Measurements from ENCODE around the gene CEND1.

CEND1 gene

DNA sequence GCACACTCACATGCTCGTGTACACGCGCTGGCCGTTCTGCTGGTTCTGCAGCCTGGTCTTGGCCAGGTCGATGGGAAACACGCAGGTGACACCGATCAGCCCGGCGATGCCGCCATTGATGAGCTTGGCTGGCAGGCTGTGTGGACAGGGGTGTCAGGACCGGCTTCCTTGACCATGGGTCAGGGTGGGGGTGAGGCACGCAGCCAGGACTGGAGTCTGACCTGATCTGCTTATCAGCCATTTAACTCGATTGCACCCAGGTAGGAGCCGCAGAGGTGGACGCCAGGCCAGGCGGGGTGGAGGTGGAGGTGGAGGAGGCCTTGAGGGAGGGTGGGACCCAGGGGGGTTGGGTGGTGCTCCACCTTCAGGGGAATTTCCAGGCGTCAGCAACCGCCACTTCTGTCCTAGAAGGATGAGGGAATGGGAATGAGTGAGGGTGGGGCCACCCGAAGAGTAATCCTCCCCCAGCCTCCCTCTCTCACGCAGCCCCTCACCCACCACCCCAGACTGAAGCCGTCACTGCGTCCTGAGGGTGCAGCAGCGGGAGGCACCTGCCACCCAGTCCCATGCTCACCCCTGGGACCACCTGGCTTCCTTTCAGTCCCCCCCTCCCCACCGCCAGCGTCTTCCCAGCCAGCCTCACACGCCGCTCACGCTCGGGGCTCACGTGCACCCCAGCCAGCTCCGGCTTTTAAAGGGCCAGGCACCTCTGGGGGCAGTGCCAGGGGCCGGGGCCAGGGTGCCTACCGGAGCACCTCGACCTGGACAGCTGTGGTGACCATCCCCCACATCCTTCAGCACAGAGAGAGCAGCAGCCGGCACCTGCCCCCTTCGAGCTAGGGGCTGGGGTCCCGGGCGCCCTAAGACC, 5.1 kb upstream of the CEND1 start:
- no peak for DNase-seq

DNA sequence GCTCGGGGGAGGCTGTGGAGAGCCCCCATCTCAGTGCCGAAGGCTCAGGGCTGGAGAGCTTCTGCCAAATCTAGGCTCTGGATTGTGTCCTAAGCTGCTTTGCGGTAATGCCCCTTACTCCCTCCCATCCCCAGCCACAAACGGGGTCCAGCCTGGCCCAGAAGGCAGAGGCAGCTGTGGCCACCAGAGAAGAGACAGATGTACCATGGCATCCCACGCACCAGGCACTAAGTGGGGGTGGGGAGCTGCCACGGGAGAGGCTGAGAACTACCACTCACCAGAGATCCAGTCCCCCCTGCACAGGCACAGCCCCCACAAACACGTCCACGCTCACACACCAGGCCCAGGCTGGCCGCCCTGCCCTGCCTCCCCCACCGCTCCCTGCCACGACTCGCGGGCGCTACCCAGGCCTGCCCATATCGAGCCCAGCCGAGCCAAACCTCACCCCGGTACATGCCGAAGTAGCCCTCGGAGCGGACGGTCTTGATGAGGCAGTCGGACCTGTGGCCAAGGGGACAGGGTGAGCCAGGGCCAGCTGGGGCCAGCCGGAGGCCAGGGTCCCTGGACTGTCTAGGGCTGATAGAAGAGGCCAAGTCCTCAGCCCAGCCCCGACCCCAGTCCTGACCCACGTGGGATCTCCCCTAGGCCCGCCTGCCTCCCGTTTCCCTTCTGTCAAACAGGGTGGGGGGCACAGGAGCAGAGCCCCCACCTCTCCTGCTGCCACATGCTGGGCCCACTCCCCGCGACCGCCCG, 4.3 kb upstream of the CEND1 start:
- DNase-seq, result no peak

- no peak for DNase-seq
These were observed 3.7 kb upstream of the CEND1 start for GRCh38 chr11:793556-793955.

- DNase-seq, result no peak
These were observed 3.0 kb upstream of the CEND1 start for GRCh38 chr11:792873-793272.

DNA sequence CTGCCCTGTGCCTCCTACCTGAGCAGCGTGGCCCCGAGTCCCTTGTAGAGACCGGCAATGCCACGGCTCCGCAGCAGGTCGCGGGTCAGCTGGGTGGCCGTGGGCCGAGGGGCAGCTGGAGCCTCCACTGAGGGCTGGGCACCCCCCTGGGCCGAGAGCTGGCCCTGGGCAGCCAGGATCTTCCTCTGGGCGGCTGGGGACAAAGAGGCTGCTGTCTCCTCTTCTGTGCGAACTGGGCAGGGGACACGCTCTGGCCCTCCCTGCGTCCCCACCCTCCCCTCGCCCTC, 2.6 kb upstream of the CEND1 start:
- no peak for DNase-seq

GRCh38 chr11:791658-792534, 2.0 kb upstream of the CEND1 start:
- no peak for DNase-seq

DNA sequence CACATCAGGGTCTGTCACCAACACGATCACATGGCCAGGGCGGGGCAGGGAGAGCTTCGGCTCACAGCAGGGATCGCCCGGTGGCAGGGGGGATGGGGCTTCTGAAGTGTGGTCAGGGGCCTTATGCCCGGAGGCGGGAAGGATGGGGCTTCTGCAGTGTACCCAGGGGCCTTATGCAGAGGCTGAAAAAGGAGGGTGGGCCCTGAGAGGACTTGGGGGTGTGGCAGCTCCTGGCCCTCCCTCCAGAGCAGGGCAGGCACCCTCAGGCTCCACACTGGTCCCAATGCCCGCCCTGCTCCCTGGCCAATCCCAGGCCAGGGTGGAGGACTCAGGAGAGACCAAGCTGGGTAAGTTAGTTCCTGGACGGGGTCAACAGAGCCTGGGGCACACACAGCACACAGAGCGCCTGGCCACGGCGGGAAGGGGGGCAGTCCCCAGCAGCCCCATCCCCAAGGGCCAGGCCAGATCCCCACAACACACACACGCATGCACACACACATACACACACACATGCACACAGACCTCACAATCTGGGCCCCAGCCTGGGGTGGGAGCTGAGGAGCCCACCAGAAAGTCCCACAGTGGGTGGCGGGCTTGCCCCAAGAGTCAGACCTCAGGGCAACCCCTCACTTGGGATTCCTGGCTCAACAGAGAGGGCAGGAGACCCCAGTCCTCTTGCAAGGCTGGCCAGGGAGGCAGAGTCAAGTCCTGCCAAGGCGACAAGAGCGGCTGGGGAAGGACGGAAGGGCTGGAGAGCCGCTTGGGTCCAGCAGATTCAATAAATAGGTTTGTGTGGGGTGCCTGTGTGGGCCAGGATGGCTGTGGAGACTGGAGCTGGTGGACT, 1.1 kb upstream of the CEND1 start:
- DNase-seq, result no peak

- no peak for DNase-seq
These were observed 643 bp downstream of the CEND1 start for GRCh38 chr11:788953-789940.

DNA sequence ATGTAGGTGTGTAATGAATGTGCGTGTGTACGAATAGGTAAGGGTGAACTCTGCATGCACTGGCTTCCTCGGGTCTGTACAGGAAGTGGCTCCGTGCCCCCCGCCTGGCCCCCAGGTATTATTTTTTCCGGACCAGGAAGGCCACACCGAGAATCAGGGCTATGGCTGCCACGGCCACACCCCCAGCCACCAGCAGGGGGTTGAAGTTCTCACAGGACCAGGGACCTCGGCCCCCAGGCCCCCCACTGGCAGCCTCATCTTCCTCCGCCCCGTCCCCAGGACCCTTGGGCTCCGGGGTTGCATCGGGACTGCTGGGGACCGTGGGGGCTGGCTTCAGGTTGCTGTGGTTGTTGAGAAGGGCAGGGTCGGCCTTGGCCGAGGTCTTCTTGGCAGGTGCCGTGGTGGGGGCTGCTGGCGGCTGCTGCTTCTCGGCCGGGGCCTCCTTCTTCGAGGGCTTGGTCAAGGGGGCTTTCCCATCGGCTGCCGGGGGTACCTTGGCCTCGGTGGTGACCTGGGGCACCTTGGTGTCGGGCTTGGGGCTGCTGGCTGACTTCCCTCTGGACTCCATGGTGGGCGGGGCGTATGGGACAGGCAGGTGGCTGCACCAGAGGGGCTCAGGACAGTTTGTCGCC, 1.8 kb downstream of the CEND1 start:
- no peak for DNase-seq

DNA sequence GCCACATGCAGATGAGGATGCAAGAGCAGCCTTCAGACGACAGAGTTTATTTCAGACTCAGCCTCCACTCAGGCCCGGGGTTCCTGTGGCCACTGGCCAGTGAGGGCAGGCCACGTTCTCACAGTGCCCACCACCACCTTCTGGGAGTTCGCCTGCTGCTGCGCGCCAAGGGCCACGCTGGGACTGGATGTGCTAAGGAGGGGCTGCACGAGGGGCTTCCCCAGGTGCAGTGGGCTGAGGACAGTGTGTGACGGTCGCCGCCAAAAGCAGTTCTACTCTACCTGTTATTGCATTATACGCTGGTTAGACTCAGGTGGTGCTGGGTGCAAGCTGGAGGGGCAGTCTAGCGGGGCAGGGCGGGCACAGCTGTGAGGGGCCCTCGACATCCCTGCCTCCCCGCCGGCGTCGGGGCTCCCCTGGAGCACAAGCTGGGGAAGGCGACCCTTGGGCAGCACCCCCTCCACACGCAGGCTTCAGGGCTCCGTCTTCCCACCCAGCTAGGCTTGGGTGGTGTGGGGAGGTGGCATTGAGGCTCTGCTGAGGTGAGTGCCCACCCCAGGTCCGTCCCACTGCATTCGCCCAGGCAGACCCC, 2.7 kb downstream of the CEND1 start:
- DNase-seq, result no peak

DNA sequence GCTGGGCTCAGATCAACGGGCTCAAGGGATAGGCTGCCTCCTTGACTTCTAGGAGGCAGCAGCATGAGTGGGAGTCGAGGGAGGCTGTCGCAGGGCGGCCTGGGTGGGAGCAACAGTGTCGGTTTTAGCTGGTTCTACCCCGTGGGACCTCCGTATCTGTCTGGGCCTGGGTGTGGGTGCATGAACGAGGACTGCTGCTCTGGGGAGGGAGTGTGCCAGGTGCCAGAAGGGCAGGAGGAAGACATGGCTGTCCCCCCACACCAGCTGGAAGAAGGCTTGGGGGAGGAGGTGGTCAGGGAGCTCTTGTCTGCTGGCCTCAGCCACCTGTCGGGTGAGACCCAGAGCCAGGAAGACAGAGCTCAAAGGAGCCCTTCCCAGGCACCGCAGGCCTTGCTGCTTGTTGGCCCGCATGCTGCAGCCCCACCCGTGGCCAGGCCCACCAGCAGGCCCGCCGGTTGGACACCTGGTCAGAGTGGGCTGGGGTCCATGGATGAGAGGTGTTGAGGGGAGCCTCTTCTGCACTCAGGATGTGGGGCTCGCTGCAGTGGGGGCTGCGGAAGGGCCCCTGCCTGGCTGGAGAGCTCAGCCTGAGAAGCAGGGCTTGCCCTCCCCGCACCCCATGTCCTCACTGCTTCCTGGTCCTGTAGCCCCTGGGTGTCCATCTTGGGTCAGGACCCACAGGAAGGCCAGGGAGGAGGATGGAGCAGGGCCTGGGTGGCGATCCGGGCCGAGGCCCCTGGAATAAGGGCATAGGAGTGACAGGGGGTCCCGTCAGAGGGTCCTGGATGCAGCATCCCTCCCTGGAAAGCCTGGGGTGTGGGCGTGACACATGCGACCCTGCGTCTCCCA, 3.4 kb downstream of the CEND1 start:
- DNase-seq, result no peak

DNA sequence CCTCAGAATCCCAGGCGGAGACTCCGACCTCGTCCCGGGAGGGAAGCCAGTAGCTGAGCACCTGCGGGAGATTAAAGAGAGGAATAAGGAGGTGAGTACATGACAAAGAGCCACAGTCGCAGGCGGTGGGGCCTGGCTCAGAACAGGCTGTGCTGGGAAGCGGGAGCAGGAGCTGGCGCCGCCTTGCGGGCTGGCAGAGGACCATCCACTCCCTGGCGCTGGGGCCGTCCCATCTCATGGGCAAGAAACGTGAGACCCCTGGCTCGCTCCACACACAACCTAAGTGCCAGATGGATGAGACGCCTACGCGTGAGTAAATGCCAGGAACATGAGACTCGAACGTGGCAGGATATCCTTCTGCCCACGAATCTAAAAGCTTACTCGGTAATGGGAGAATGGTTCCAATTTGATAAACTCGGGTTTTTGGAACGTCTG, 6.3 kb downstream of the CEND1 start:
- peak; percentile 90 for DNase-seq

- DNase-seq, result no peak
These were observed 7.4 kb downstream of the CEND1 start for GRCh38 chr11:782264-783174.

- no peak for DNase-seq
These were observed 9.8 kb downstream of the CEND1 start for GRCh38 chr11:779955-780532.

- DNase-seq, result peak; percentile 29
These were observed 10.6 kb downstream of the CEND1 start for GRCh38 chr11:778976-779954.

Data from left hindlimb (tissue), 1 donor.